Germinal center (tissue), 1 donor: ENCODE measurements around the gene STRA8.

Experiments used
- DNase-seq: peaks from one replicate; pipeline ENCODE4 v3.0.0; 2012; ENCODE audit warnings: mixed read lengths, low spot score

STRA8 gene, protein sequence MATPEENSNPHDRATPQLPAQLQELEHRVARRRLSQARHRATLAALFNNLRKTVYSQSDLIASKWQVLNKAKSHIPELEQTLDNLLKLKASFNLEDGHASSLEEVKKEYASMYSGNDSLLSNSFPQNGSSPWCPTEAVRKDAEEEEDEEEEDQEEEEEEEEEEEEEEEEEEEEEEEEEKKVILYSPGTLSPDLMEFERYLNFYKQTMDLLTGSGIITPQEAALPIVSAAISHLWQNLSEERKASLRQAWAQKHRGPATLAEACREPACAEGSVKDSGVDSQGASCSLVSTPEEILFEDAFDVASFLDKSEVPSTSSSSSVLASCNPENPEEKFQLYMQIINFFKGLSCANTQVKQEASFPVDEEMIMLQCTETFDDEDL

GRCh38 chr7:135233570-135233969 lies at the start of gene STRA8:
STRA8 (plus strand) TSS chr7:135233838; CDS start chr7:135240525, 6,687 bp downstream.
- DNase-seq, result no peak

- no peak for DNase-seq
These were observed 49.3 kb upstream of the STRA8 start for GRCh38 chr7:135184254-135184841.

DNA sequence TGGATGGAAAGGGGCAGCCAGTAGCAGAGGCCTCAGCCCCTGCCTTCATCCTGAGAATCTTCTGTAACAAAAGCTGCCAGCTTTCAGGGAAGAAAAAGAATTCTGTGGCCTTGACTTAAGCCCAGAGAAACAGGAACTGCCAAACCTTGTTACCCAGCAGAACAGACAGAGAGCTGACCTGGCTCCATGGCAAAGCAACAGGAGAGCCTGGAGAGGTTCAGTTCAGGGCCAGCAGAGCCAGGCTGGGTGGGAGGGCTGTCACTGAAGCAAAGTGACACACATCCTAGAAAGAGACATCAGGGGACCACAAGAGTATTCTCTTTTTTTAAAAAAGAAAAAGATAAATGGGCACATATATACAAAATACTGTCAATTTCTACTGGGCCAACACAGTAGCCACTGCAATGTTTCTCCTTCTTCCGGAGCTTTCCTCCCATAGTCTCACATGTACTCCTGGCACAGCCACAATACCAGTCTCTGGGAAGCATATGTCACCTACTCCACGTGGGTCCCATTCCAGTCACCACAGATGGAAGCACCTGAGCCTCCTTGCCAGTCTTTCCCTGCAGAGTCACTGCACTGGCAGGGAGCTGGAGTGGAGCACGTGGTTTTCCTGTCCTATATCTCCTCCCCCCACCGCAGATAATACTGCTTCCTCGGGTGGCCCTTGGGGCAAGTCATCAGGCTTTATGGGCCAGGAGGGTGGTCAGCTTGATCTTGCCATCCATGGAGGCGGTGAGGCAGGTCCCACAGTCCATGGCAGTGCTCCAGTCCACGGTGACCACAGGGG lies 48.0 kb upstream of the STRA8 start:
- no peak for DNase-seq

DNA sequence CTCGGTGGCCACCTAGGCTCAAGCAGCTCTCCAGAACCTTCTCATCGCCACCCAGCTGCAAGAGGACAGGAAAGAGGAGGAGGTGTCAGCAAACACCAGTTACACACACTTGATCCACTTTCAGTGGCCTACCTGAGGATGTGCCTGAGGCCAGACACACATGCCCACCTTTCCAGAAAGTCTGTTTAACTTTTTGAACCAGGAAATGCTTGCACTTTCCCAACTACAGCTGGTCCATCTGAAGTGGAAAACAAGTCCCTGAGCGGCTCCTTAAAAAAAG lies 47.4 kb upstream of the STRA8 start:
- DNase-seq, result no peak

GRCh38 chr7:135186841-135187253 lies 46.8 kb upstream of the STRA8 start:
- DNase-seq, result peak; percentile 49

DNA sequence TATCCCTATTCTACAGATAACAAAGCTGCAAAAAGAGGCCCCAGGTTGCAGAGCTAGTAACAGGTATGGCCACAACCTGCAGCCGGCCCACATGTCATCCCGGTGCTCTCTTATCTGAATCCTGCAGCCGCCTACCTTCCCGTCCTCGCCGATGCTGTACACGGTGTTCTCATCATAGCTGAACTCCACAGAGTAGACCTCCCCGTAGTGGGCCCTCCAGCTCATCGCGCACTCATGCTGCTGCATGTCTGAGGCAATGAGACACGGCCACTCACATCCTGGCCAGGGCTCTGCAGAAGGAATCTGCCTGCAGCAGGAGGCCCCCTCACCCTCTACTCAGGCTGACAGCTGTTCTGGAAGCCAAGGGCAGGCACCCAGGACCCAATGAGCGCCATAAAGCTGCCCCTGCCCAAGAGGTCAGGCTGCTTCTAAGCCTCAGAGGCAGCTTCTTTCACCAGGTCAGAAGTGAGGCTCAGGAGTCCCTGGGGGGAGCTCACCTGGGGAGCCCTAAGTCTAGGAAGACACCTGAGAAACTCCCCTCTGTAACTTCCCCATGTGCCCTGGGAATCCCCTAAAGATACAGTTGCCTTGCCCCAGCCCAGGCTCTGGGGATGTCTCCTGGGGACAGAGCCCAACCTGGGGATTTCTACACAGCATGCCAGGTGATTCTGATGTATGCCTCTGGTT lies 45.2 kb upstream of the STRA8 start:
- peak; percentile 66 for DNase-seq

GRCh38 chr7:135189221-135189662 lies 44.4 kb upstream of the STRA8 start:
- no peak for DNase-seq

- DNase-seq, result no peak
These were observed 43.7 kb upstream of the STRA8 start for GRCh38 chr7:135189961-135190360.

DNA sequence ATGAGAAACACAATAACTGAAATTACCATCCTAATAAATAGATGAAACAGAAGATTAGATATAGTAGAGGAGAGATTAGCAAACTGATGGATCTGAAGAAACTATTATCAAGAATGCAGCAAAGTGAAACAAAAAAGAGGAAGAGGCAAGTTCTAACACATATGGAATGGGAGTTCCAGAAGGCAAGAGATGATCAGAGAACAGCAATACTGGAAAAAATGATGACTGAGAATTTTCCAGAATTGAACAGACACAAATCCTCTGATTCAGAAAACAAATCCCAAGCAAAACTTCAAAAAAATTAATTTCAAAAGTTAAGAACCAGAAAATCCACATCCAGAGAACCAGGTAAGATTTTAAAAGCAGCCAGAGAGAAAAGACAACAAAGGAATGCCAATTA lies 42.9 kb upstream of the STRA8 start:
- no peak for DNase-seq

GRCh38 chr7:135192914-135193536 lies 40.6 kb upstream of the STRA8 start:
- no peak for DNase-seq

GRCh38 chr7:135193615-135194081 lies 40.0 kb upstream of the STRA8 start:
- no peak for DNase-seq

- DNase-seq, result no peak
These were observed 39.0 kb upstream of the STRA8 start for GRCh38 chr7:135194494-135195095.

- DNase-seq, result no peak
These were observed 38.5 kb upstream of the STRA8 start for GRCh38 chr7:135195156-135195555.

- DNase-seq, result no peak
These were observed 37.5 kb upstream of the STRA8 start for GRCh38 chr7:135195968-135196629.

DNA sequence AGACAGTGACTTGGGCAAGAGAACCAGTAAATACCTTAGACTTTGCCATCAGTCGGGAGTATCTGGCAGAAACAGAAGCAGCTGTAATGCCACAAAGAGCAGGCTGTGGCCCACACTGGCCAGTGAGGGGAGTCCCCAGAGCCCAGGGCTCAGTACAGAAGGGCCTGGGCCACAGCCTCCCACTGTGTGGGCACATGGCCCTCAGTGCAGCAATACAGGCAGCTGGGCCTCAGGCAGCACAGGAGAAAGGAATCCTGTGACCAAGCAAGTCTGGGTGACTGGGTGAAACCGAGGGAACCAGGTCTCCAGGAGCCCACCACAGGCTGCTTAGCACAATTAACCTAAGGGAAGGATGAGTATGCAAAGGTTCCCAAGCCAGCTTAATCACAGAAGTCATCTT lies 36.3 kb upstream of the STRA8 start:
- no peak for DNase-seq

DNA sequence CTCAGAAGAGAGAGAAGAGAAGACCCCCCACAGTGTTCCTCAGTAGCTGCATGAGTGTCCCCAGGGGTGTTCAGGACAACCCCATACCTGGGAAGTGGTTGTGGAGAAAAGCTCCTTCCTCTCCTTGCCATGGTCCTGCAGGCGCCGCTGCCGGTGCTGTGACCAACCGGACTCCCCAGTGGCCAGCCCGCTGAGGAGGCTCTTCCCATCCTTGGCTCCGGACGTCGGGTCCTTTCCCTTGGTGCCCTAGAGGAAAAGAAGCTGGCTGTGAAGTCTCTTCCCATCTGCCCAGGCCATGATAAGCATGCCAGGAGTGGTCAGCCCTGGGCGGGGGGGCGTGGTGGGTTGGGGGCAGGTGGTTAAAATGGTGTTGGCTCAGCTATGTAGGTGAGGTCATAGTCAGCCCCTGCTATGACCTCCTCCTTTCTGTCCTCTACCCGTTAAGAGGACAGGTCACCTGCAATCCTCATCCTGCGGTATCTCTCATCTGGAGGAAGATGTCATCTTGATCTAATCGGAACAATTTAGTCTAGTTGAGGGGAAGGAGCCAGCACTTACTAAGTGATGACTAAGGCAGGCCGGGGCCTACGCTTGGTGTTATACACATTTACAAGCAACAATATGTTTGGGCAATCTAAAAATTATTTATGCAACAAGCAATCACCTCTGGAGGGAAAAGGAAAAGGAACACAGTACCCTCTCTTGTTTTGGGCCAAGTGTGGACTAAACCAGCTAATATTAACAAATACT lies 35.6 kb upstream of the STRA8 start:
- DNase-seq, result no peak

- DNase-seq, result no peak
These were observed 34.2 kb upstream of the STRA8 start for GRCh38 chr7:135199439-135199838.

DNA sequence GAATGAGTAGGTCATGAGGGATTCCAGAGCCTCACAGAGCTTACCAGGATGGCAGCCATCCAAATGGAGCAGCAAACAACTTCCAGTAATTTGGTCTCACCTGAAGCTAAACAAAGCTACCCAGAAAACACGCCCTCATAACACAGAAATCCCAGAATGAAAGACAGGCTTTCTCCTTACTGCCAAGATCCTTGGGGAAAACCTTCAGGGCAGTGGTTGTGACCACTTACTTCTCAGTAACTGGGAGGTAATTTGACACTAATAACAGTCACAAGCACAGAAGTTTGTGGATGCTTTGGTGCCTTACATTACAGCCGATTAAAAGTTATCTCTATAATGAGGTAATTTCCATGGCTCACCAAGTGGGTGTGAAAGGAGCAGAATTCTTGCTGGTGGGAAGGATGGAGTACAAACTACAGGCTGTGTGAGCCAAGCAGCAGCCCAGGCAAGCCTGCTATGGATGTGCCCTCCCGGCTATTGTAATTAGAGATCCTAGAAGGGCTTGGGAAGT lies 32.8 kb upstream of the STRA8 start:
- DNase-seq, result no peak

- no peak for DNase-seq
These were observed 32.3 kb upstream of the STRA8 start for GRCh38 chr7:135201350-135201749.

DNA sequence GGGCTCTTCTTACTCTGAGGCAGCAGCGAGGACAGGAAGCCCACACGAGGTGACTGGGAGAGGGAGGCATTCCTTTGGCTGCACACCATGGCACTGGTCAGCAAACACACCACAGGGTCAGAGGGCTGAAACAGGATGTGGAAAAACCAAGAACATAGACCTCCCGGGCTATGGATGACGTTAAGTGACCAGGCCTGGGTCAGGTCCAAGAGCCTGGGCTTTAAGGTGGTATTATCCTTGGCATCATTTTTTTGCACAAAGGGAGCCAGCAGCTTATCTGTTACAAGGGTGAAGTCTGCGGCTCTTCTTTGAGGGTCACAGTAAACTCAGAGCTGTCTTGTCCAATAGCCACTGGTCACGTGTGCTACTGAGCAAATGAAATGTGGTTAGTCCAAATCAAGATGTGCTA lies 29.3 kb upstream of the STRA8 start:
- DNase-seq, result no peak
